Measurements from ENCODE around the gene OR5I1.

OR5I1 gene

DNA sequence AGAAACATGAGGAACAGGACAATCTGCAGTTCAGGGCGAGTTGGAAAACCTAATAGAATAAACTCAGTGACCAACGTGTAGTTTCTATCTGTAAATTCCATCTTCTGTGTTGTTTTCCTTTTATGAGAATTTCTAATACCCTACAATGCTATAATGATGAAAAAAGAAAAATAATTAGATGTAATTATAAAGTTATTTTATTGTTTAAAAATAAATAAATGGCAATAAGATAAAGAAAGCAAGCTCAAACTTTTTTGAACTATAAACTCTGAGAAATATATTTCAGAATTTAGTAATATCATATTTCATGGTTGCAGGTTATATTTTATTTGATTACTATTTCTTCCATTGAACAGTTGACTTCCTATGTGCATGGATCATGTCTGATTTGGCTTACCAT, at the start of gene OR5I1:
Gene OR5I1, minus strand, starts transcription at position 101 of the 400 bp plus-strand sequence. Its CDS starts 0 bp downstream, at position 101.
- TF ChIP-seq, protein P1, sequence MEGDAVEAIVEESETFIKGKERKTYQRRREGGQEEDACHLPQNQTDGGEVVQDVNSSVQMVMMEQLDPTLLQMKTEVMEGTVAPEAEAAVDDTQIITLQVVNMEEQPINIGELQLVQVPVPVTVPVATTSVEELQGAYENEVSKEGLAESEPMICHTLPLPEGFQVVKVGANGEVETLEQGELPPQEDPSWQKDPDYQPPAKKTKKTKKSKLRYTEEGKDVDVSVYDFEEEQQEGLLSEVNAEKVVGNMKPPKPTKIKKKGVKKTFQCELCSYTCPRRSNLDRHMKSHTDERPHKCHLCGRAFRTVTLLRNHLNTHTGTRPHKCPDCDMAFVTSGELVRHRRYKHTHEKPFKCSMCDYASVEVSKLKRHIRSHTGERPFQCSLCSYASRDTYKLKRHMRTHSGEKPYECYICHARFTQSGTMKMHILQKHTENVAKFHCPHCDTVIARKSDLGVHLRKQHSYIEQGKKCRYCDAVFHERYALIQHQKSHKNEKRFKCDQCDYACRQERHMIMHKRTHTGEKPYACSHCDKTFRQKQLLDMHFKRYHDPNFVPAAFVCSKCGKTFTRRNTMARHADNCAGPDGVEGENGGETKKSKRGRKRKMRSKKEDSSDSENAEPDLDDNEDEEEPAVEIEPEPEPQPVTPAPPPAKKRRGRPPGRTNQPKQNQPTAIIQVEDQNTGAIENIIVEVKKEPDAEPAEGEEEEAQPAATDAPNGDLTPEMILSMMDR (conservative IDR thresholded peaks at IDR 0.05; ENCODE audit: low read depth, low read length): no peak
- no peak within 1 kb of the TSS for H3K4me3 ChIP-seq (ENCODE audit: low read length)

DNA sequence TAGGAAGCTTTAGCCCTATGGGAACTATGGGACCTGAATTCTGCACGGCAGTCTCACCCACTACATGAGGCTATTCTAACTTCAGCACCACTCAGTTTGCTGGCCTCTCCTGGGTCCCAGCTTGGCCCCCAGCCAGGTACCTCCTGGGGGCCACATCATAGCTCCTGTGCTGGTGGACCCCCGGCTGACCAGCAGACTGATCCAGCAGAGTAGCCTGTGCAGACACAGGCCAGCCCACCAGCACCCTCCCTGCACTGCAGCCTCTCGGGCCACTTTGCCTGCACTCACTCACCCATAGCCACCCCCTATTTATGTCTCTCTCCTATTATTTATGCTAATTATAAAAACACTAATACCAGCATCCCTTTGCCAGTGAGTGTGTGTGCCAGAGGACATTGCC, 34.7 kb upstream of the OR5I1 start:
- TF ChIP-seq, protein P1 (conservative IDR thresholded peaks at IDR 0.05; ENCODE audit: low read depth, low read length): no peak
- no peak for DNase-seq (ENCODE audit: low read depth)
- H3K4me3 ChIP-seq (ENCODE audit: low read length): no peak overlapping the region

More for the DNA sequence above, at the start of gene OR5I1:
- no peak for DNase-seq (ENCODE audit: low read depth)

- H3K4me3 ChIP-seq (ENCODE audit: low read length): no peak within 1 kb of the TSS
- no peak for DNase-seq (ENCODE audit: low read depth)
- TF ChIP-seq, protein P1 (conservative IDR thresholded peaks at IDR 0.05; ENCODE audit: low read depth, low read length): no peak
Measured at GRCh38 chr11:55969845-55970244, 33.6 kb upstream of the OR5I1 start, which contains the start of gene OR10AG1. TSS of gene OR10AG1 (minus strand) at chr11:55969945. CDS start at chr11:55969907, 38 bp downstream.

DNA sequence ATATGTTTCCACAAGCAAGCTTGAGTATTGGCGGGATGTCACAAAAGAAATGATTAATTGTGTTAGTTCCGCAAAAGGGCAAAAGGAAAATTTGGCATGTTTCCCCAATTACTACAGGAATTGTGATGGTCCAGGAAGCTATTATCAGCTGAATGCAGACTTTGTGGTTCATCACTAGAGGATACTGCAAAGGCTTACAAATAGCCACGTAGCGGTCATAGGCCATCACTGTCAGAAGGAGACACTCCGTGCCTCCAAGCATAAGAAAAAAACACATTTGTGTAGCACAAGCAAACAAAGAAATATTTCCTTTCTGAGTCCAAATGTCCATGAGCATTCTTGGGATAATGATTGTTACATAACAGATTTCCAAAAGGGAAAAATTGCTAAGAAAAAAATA, 31.7 kb upstream of the OR5I1 start:
- no peak for DNase-seq (ENCODE audit: low read depth)
- TF ChIP-seq, protein P1 (conservative IDR thresholded peaks at IDR 0.05; ENCODE audit: low read depth, low read length): no peak
- H3K4me3 ChIP-seq (ENCODE audit: low read length): no peak overlapping the region

GRCh38 chr11:55966391-55966790, 30.2 kb upstream of the OR5I1 start:
- no peak overlapping the region for H3K4me3 ChIP-seq (ENCODE audit: low read length)
- DNase-seq (ENCODE audit: low read depth): no peak
- TF ChIP-seq, protein P1 (conservative IDR thresholded peaks at IDR 0.05; ENCODE audit: low read depth, low read length): no peak

- no peak for DNase-seq (ENCODE audit: low read depth)
- TF ChIP-seq, protein P1 (conservative IDR thresholded peaks at IDR 0.05; ENCODE audit: low read depth, low read length): no peak
- no peak overlapping the region for H3K4me3 ChIP-seq (ENCODE audit: low read length)
Measured at GRCh38 chr11:55956521-55956920, 20.3 kb upstream of the OR5I1 start.

- DNase-seq (ENCODE audit: low read depth): no peak
- H3K4me3 ChIP-seq (ENCODE audit: low read length): no peak overlapping the region
- TF ChIP-seq, protein P1 (conservative IDR thresholded peaks at IDR 0.05; ENCODE audit: low read depth, low read length): no peak
Measured at GRCh38 chr11:55949330-55949729, 13.1 kb upstream of the OR5I1 start.
